DND-41 (cell line): ENCODE measurements around the gene PDZRN4.

Experiments used
- ATAC-seq: fragments of 200-7000 bp; cut with Tn5 transposase; 3 replicates; pipeline ENCODE4 v1.9.1; 2021; ENCODE audit warnings: low read depth; ENCODE audit not compliant: insufficient read depth
- DNase-seq: peaks from one replicate; pipeline ENCODE4 v3.0.0-alpha.2; 2020
- H2AFZ ChIP-seq: 2 replicates; pipeline ENCODE4 v1.6.0; 2012; ENCODE audit warnings: low read depth, low read length
- H3K27ac ChIP-seq: 2 replicates; pipeline ENCODE4 v1.5.1; 2012; ENCODE audit warnings: low read length, inconsistent platforms
- H3K27me3 ChIP-seq: fragments of 200-600 bp; sonication (generic); 2 replicates; pipeline ENCODE4 v1.6.0; 2012; ENCODE audit warnings: low read length, mild to moderate bottlenecking, inconsistent platforms; ENCODE audit not compliant: insufficient read depth, poor library complexity
- H3K36me3 ChIP-seq: 2 replicates; pipeline ENCODE4 v1.5.1; 2012; ENCODE audit warnings: low read length, inconsistent platforms; ENCODE audit not compliant: insufficient read depth
- H3K4me1 ChIP-seq: 2 replicates; pipeline ENCODE4 v1.5.1; 2012; ENCODE audit warnings: mild to moderate bottlenecking, low read length; ENCODE audit not compliant: insufficient read depth
- H3K4me2 ChIP-seq: 2 replicates; pipeline ENCODE4 v1.6.0; 2012; ENCODE audit warnings: mild to moderate bottlenecking, moderate library complexity, low read length, inconsistent platforms; ENCODE audit not compliant: insufficient read depth
- H3K4me3 ChIP-seq, 2 experiments: fragments of 200-600 bp in 1 of 2; shearing (Covaris generic) in 1 of 2; 2 replicates each; pipeline ENCODE4 v1.5.1; 2012 to 2016; ENCODE audit warnings: inconsistent platforms in 2 of 2, low read length in 2 of 2, mild to moderate bottlenecking in 2 of 2, low read depth in 1 of 2, moderate library complexity in 1 of 2
- H3K79me2 ChIP-seq: 2 replicates; pipeline ENCODE4 v1.6.0; 2012; ENCODE audit warnings: low read length, inconsistent platforms; ENCODE audit not compliant: insufficient read depth
- H3K9ac ChIP-seq: 2 replicates; pipeline ENCODE4 v1.6.0; 2012; ENCODE audit warnings: low read depth, mild to moderate bottlenecking, inconsistent platforms, low read length, moderate library complexity
- H3K9me3 ChIP-seq: 2 replicates; pipeline ENCODE4 v1.5.1; 2012; ENCODE audit warnings: low read length, moderate library complexity, mild to moderate bottlenecking, inconsistent platforms; ENCODE audit not compliant: insufficient read depth, severe bottlenecking
- H4K20me1 ChIP-seq: 2 replicates; pipeline ENCODE4 v1.6.0; 2012; ENCODE audit warnings: low read length; ENCODE audit not compliant: insufficient read depth
- EZH2 ChIP-seq: IDR thresholded peaks from 3 replicates; pipeline ENCODE4 v1.6.1; 2012; ENCODE audit warnings: borderline replicate concordance, low read depth, mild to moderate bottlenecking, moderate library complexity, low read length, inconsistent platforms; ENCODE audit not compliant: severe bottlenecking
- TF ChIP-seq, protein P1 (sequence below): IDR thresholded peaks from 2 replicates; pipeline ENCODE4 v1.5.1; 2012; ENCODE audit warnings: borderline replicate concordance, low read length, moderate library complexity, mild to moderate bottlenecking; ENCODE audit not compliant: poor library complexity, severe bottlenecking; ENCODE audit errors: extremely low read depth

The PDZRN4 gene

DNA sequence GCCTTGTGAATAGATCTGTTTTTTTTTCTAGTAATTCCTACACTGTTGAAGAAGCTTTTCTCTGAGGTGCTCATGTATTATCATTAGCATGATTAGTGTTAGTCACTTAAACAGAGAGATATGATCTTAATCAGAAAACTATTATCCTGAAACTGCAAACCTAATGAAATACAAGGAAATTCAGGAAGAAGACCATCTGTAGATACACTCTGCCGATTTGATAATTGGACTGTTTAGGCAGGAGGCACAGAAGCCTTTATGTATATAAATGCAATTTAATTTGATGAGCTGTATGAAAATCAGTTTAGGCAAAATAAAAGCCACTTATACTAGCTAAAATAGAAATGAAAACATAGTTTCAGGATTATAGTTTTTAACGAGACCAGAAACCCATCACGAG lies 23.3 kb downstream of the PDZRN4 start:
- Histone ChIP-seq H3K36me3 (no peaks in the 10 kb centered on the region), H3K27me3 (no peaks in the 10 kb centered on the region), H4K20me1 (no peaks in the 10 kb centered on the region), H3K9me3 (no peaks in the 10 kb centered on the region), H3K27ac (no peak overlapping the region), H3K4me1 (no peaks in the 10 kb centered on the region), H3K4me2 (no peak overlapping the region), H2AFZ (no peak overlapping the region), H3K9ac (no peak overlapping the region), H3K79me2 (no peaks in the 10 kb centered on the region), H3K4me3 (no peak overlapping the region)
- DNase-seq: no peak
- no peak for ATAC-seq
- no peak for TF ChIP-seq EZH2
- TF ChIP-seq, protein P1, sequence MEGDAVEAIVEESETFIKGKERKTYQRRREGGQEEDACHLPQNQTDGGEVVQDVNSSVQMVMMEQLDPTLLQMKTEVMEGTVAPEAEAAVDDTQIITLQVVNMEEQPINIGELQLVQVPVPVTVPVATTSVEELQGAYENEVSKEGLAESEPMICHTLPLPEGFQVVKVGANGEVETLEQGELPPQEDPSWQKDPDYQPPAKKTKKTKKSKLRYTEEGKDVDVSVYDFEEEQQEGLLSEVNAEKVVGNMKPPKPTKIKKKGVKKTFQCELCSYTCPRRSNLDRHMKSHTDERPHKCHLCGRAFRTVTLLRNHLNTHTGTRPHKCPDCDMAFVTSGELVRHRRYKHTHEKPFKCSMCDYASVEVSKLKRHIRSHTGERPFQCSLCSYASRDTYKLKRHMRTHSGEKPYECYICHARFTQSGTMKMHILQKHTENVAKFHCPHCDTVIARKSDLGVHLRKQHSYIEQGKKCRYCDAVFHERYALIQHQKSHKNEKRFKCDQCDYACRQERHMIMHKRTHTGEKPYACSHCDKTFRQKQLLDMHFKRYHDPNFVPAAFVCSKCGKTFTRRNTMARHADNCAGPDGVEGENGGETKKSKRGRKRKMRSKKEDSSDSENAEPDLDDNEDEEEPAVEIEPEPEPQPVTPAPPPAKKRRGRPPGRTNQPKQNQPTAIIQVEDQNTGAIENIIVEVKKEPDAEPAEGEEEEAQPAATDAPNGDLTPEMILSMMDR: no peak

DNA sequence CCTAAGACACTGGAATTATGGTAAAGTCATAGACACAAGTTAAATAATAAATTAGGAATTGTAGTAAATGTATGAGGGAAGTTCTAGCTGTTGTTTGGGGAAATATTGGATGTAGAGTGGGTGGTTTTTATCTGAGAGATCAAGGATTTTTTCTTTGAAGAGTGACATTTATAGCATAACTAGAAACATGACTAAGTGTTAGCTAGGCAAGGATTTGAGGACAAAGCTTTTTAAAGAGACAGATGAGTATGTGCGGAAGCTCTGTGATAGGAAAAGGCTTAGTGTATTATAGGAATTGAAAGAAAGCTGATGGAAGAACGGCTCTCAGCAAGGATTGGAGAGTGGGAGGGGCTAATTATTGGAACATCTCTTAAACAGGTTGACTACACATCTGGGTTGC lies 24.5 kb downstream of the PDZRN4 start:
- no peak for ATAC-seq

DNA sequence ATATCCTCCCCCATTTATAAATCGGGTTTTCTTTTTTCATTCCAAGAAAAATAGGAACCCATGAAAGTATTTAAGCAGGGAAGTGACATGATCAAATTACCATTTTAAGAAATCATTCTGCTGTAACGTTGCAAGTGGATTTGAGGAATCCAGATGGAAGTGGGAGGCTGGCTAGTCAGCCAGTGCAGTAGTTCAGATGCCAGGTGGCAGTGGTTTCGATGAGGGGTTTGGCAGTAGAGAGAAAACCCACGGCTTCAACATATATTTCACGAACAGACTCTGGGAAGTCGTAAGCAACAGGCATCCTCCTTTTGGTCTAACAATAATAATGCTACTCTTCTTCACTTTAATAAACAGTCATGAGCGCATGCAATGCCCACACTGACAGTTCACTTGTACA lies 25.0 kb downstream of the PDZRN4 start:
- H3K27ac ChIP-seq: no peak overlapping the region
- no peaks in the 10 kb centered on the region for H3K27me3 ChIP-seq
- ATAC-seq (no peak), DNase-seq (no peak)
- no peak overlapping the region for H3K9ac ChIP-seq
- H4K20me1 ChIP-seq: no peaks in the 10 kb centered on the region
- TF ChIP-seq, protein P1: no peak
- no peak for TF ChIP-seq EZH2
- H2AFZ ChIP-seq: no peak overlapping the region
- no peaks in the 10 kb centered on the region for H3K36me3 ChIP-seq
- no peaks in the 10 kb centered on the region for H3K9me3 ChIP-seq
- H3K4me1 ChIP-seq: no peaks in the 10 kb centered on the region
- H3K4me3 ChIP-seq: no peak overlapping the region
- no peaks in the 10 kb centered on the region for H3K79me2 ChIP-seq
- no peak overlapping the region for H3K4me2 ChIP-seq

More for the DNA sequence above, 24.5 kb downstream of the PDZRN4 start:
- Histone ChIP-seq H4K20me1 (no peaks in the 10 kb centered on the region), H3K27me3 (no peaks in the 10 kb centered on the region), H3K27ac (no peak overlapping the region), H2AFZ (no peak overlapping the region), H3K79me2 (no peaks in the 10 kb centered on the region), H3K9ac (no peak overlapping the region), H3K4me3 (no peak overlapping the region), H3K4me2 (no peak overlapping the region), H3K9me3 (no peaks in the 10 kb centered on the region), H3K4me1 (no peaks in the 10 kb centered on the region), H3K36me3 (no peaks in the 10 kb centered on the region)
- TF ChIP-seq, protein P1: no peak
- no peak for TF ChIP-seq EZH2
- no peak for DNase-seq

DNA sequence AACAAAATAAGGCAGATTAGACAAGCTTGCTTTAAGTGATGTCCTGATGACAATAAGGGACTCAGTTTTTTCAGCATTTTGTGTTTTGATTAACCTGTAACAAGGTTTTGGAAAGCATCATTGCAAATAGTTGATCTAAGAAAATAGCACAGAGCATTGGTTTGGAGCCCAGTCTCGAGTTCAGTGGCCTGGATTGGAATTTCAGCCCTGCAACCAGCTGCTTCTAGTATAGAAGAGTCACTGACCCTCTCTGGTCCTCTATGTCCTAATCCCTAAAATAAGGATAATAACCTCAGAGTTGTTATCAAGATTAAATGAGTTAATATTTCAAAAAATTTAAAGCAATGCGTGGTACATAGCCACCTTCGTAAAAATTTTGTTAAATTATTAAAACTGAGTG lies 25.5 kb downstream of the PDZRN4 start:
- DNase-seq: no peak
- ATAC-seq: no peak
- Histone ChIP-seq H3K27me3 (no peaks in the 10 kb centered on the region), H3K4me3 (no peak overlapping the region), H3K4me1 (no peaks in the 10 kb centered on the region), H2AFZ (no peak overlapping the region), H3K9me3 (no peaks in the 10 kb centered on the region), H3K4me2 (no peak overlapping the region), H3K36me3 (no peaks in the 10 kb centered on the region), H3K79me2 (no peaks in the 10 kb centered on the region), H3K9ac (no peak overlapping the region), H4K20me1 (no peaks in the 10 kb centered on the region), H3K27ac (no peak overlapping the region)
- no peak for TF ChIP-seq EZH2
- TF ChIP-seq, protein P1: no peak
